Activated CD8-positive, alpha-beta memory T cell treated with anti-CD3 and anti-CD28 coated beads for 4 hours (primary cell): ENCODE data around the gene RAD21L1.
"Not testable (repeated sequence)": the region's sequence is repeated elsewhere in the genome, so short reads cannot be mapped to it uniquely, and the experiment has no call there.

Experiments used
- DNase-seq, 2 donors: peaks; one replicate each; pipeline ENCODE4 v3.0.0-alpha.2; 2020; ENCODE audit warnings: low read depth in 2 of 2

RAD21L1 gene

DNA sequence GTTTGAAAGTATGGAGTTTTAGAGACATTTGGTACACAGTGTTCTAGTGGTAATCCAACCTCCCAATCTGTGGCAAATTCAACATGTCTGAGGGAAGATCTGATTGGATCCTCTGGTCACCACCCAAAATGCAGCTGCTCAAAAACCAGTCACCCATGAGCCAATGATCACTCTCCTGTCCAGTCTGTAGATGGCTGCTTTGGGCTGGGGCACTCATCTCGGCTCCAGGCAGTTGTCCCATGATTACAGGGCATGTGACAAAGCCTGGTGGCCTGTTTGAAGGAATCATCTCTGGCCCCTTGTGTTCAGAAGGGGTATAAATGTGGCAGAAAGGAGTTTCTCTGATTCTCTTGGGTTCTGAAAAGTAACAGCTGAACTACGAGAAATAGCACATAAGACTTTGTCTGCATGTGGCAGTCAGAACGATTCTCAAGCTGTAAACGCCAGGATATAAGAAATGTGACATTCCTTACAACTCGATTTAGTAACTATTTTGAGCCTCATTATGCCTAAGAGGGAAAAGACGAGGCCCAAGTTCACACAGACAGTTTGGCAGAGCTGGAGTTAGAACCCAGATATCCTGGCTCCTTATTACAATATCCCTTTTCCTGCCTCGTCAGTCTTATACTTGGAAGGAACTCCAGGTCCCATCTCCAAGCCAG lies 26.5 kb upstream of the RAD21L1 start:
- no peak for DNase-seq

DNA sequence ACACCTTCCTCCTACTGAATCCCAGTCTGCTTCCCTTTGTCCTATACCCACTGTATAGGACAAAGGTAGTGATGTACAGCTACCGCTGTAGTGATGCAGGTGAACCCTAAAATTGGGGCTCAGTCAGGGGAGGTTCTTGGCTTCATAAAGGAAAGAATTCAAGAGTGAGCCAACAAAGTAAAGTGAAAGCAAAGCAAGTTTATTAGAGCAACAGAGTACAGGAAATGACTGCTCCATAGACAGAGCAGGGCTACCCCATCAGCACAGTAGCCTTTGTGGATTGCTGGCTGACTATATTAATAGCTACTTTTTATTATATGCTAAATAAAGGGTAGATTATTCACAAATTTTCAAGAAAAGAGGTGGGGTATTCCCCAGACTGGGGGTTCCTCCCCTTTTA lies 25.9 kb upstream of the RAD21L1 start:
- DNase-seq = no peak

- no peak for DNase-seq
Observed at GRCh38 chr20:1202762-1203504, 22.9 kb upstream of the RAD21L1 start, which contains the start of gene C20orf202. Gene C20orf202, plus strand, starts transcription at chr20:1203454. Its CDS starts 132 bp downstream, at chr20:1203586.

GRCh38 chr20:1203630-1204029 lies 22.2 kb upstream of the RAD21L1 start:
- DNase-seq = no peak

DNA sequence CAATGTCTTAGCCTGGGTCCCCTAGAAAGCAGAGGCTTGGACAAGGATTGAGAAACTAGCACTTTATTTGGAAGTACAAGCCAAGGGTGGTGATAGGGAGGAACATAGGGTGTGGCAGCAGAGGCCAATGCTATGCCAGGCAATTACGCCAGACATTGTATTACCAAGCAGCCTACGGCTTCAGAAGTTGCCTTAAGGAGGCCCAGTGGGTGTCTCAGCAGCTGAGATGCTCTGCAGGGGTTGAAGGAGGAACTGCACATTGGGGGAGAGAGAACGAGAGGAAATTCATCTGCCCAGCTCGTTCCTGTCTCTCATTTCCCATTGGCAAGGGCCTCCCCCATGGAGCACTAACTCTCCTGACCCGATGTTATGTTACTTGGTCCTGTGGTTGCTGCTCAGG lies 21.7 kb upstream of the RAD21L1 start:
- no peak for DNase-seq

DNA sequence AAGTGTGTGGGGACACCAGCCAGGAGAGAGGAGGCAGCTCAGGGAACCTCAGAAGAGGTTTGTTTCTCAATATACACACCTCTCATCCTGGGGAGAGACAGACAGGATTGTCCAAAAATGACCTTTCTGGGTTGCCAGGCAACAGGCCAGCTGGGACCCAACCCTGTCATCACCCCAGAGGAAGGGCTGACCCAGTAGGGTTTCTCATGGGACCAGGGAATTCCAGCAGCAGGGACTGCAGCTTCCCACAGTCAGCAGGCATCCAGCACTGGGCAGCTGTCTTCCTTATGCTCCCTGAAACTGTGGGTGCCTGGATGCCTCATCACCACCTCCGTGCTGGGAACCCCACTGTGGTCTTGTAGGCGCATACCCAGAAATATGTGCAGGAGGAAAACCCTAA lies 21.3 kb upstream of the RAD21L1 start:
- DNase-seq = no peak

DNA sequence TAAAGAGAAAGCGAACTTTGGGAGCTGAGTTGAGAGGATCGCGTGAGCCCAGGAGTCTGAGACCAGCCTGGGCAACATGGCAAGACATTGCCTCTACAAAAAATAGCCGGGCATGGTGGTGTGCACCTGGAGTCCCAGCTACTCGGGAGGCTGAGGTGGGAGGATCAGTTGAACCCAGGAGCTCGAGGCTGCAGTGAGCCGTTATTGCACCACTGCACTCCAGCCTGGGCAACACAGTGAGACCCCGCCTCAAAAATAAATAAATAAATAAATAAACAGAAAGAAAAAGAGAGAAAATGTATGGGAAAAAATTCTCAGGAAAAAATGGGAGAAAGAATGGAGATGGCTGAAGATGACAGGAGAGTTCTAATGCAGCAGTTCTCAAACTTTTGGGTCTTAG lies 20.0 kb upstream of the RAD21L1 start:
- DNase-seq = no peak

DNA sequence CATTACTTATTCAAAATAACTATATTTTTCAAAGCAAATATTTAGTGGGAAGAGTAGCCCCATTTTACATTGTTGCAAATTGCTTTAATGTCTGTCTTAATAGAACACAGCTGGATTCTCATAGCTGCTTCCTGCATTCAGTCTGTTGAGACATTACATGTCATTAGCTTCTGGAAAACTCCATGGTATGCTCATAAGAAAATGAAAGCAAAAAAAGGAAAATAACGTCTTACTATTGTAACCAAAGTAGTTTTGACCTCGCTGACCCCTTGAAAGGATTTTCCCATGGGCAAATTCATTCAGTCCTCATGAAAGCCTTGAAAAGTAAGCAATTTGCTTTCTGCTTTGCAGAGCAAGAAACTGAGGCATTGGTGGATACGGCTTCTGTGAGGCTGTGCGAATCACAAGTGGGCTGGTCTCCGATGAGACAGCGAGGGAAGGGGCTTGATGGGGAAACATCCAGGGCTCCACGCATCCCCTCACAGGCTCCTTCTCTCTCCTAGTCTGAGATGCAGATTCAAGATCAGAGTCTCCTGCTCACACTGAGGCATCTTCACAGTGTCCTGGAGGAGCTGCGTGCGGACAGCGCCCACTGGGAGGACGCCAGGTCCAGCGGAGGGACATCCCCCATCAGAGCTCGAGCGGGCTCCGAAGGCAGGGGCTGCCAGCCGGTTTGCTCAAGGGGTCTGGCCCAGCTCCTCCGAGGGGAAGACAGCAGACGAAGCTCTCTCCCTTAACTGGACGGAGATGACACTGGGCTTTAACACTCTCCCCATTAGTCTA lies 19.3 kb upstream of the RAD21L1 start:
- no peak for DNase-seq

GRCh38 chr20:1207293-1207878 lies 18.5 kb upstream of the RAD21L1 start:
- no peak for DNase-seq

- no peak for DNase-seq
Observed at GRCh38 chr20:1209447-1210387, 16.1 kb upstream of the RAD21L1 start.

GRCh38 chr20:1210501-1210900 lies 15.3 kb upstream of the RAD21L1 start:
- DNase-seq = no peak

- DNase-seq = no peak
Observed at GRCh38 chr20:1212023-1212422, 13.8 kb upstream of the RAD21L1 start.

DNA sequence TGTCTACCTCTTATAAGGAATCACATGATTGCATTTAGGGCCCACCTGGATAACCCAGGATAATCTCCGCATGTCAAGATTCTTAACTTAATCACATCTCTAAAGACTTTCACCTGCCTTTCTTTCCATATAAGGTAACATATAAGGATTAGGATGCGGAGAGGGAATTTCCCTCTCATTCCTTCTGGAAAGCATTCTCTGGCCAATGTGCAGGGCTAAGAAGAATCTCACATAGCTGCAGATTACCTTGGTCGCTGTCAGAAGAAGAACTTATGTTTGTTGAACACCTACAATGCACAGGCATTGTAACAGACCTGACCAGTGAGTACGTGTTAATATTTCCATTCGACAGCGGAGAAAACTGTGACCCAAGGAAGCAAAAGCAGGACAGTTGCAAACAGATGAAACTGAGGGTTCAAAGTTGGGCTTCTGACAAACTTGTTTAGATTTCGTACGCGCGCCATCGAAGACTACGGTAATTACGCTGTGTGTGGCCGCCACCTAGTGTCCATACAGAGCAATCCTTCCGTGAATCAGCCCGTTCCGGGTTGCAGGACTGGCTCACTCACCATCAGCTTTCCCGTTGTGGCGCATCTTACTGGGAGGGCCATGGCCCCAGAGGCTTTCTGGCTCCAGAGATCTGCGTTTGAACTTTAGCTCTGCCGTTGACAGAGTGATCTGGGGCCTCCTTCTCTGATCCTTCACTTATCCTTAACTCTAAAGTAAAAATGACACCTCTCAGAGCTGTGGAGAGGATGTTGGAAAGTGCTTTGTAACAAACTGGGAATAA lies 13.0 kb upstream of the RAD21L1 start:
- DNase-seq = peak; percentile 30 to 35

GRCh38 chr20:1214838-1215261 lies 11.0 kb upstream of the RAD21L1 start:
- no peak for DNase-seq

GRCh38 chr20:1215386-1216170 lies 10.3 kb upstream of the RAD21L1 start:
- DNase-seq = peak in 1 of 2 donors; percentile 24

DNA sequence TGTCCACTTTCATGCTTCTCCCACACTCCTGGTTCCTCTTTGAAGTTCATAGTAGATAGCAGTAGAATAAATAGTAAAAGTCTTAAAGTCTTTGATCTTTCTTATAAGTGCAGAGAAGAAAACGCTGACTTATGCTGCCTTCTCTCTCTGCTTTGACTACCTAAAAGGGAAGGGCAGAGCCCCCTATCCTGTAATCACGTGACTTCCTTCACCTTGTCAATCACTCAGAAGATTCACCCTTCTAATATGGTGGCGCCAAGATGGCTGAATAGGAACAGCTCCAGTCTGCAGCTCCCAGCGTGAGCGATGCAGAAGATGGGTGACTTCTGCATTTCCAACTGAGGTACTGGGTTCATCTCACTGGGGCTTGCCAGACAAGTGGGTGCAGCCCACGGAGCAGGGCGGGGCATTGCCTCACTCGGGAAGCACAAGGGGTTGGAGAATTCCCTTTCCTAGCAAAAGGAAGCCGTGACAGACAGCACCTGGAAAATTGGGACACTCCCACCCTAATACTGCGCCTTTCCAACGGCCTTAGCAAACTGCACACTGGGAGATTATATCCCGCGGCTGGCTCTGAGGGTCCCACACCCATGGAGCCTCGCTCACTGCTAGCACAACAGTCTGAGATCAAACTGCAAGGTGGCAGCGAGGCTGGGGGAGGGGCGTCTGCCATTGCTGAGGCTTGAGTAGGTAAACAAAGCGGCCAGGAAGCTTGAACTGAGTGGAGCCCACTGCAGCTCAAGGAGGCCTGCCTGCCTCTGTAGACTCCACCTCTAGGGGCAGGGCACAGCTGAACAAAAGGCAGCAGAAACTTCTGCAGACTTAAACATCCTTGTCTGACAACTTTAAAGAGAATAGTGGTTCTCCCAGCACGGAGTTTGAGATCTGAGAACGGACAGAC lies 9.1 kb upstream of the RAD21L1 start:
- not testable (repeated sequence) for DNase-seq

DNA sequence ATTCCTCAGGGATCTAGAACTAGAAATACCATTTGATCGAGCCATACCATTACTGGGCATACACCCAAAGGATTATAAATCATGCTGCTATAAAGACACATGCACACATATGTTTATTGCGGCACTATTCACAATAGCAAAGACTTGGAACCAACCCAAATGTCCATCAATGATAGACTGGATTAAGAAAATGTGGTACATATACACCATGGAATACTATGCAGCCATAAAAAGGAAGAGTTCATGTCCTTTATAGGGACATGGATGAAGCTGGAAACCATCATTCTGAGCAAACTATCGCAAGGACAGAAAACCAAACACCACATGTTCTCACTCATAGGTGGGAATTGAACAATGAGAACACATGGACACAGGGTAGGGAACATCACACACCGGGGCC lies 3.1 kb upstream of the RAD21L1 start:
- not testable (repeated sequence) for DNase-seq

GRCh38 chr20:1224205-1224890 lies 1.5 kb upstream of the RAD21L1 start:
- no peak for DNase-seq
